OCI-LY7 (cell line): Measurements from ENCODE around the gene OSER1. TPM values are rescaled to one million over a fixed set of nuclear protein-coding genes. Genes with fewer than 3 reads are reported as not detected.

Experiments used
- BruUV-seq: library from RNA; stranded (reverse); fragments of 400-500 nt; replicated peaks from 2 replicates; lab custom pipeline; 2021; lab: Mats Ljungman, UMichigan
- CTCF ChIA-PET: fragments of 300-600 bp; sonication (Branson Sonifier 250); formaldehyde crosslinking; loops from one replicate; lab custom pipeline; 2022; ENCODE audit warnings: antibody characterized with exemption; ENCODE audit not compliant: unreplicated experiment; lab: Charles Lee
- POLR2A ChIA-PET: fragments of 300-600 bp; sonication (Branson Sonifier 250); formaldehyde crosslinking; loops from one replicate; lab custom pipeline; 2022; ENCODE audit warnings: antibody characterized with exemption; lab: Charles Lee
- DNase-seq: peaks from one replicate; pipeline ENCODE4 v3.0.0-alpha.2; 2015; ENCODE audit warnings: low spot score
- H2AFZ ChIP-seq: fragments of 200-600 bp; sonication (generic), shearing (Covaris generic); 2 replicates; pipeline ENCODE4 v1.6.1; 2014; ENCODE audit warnings: mild to moderate bottlenecking, antibody characterized with exemption, low read length, moderate library complexity
- H3K27ac ChIP-seq: fragments of 200-600 bp; sonication (generic); 2 replicates; pipeline ENCODE4 v1.5.1; 2014; ENCODE audit warnings: mixed run types, low read depth, mild to moderate bottlenecking, moderate library complexity, low read length, inconsistent platforms; ENCODE audit not compliant: poor library complexity, severe bottlenecking
- H3K36me3 ChIP-seq: fragments of 200-600 bp; sonication (generic); 2 replicates; pipeline ENCODE4 v1.6.1; 2014; ENCODE audit warnings: mild to moderate bottlenecking, antibody characterized with exemption, low read length, moderate library complexity, mixed read lengths; ENCODE audit not compliant: insufficient read depth
- H3K4me1 ChIP-seq: fragments of 200-600 bp; sonication (generic); 2 replicates; pipeline ENCODE4 v1.5.1; 2014; ENCODE audit warnings: mild to moderate bottlenecking, low read length; ENCODE audit not compliant: insufficient read depth, poor library complexity, severe bottlenecking
- H3K4me2 ChIP-seq: fragments of 200-600 bp; sonication (generic); 2 replicates; pipeline ENCODE4 v1.6.1; 2014; ENCODE audit warnings: mild to moderate bottlenecking, low read length
- H3K4me3 ChIP-seq: fragments of 200-600 bp; sonication (generic); 2 replicates; pipeline ENCODE4 v1.5.1; 2014; ENCODE audit warnings: mild to moderate bottlenecking, low read depth, low read length; ENCODE audit not compliant: poor library complexity, severe bottlenecking
- H3K79me2 ChIP-seq: fragments of 200-600 bp; sonication (generic); 2 replicates; pipeline ENCODE4 v1.6.1; 2016; ENCODE audit warnings: low read depth, mild to moderate bottlenecking, low read length, moderate library complexity, mixed read lengths; ENCODE audit not compliant: insufficient read depth
- H3K9me2 ChIP-seq: fragments of 200-600 bp; sonication (generic); 2 replicates; pipeline ENCODE4 v1.6.1; 2016; ENCODE audit warnings: mild to moderate bottlenecking, low read length, mixed read lengths; ENCODE audit not compliant: insufficient read depth
- H3K9me3 ChIP-seq: fragments of 200-600 bp; sonication (generic); 2 replicates; pipeline ENCODE4 v1.6.1; 2014; ENCODE audit warnings: mild to moderate bottlenecking, mixed run types, low read length, mixed read lengths
- H4K20me1 ChIP-seq: fragments of 200-600 bp; sonication (generic); 2 replicates; pipeline ENCODE4 v1.6.1; 2014; ENCODE audit warnings: mild to moderate bottlenecking, antibody characterized with exemption, low read length, moderate library complexity, mixed read lengths; ENCODE audit not compliant: insufficient read depth
- EZH2phosphoT487 ChIP-seq: fragments of 200-600 bp; sonication (generic); IDR thresholded peaks from 2 replicates; pipeline ENCODE4 v1.6.1; 2018; ENCODE audit warnings: low read depth, borderline replicate concordance, mild to moderate bottlenecking, mixed run types, antibody characterized with exemption, low read length, moderate library complexity, mixed read lengths
- intact Hi-C: fragments of 100-400 bp; cut with micrococcal nuclease; formaldehyde crosslinking; loops from one replicate; pipeline ENCODE4 v1.10.0; 2022; ENCODE audit not compliant: unreplicated experiment
- total RNA-seq, 2 experiments: library from RNA; depleted of rRNA in 1 of 2; stranded (reverse); fragments of >200 nt in 1 of 2; shearing (Covaris generic) in 1 of 2; gene quantifications; 2 replicates each; pipeline ENCODE4 v1.2.3, GENCODE V29; 2014 to 2022
- TF ChIP-seq, protein P1 (sequence below): fragments of 200-600 bp; sonication (generic); conservative IDR thresholded peaks from 2 replicates; pipeline ENCODE4 v1.5.1; 2014; ENCODE audit warnings: mild to moderate bottlenecking, antibody characterized with exemption, low read length, moderate library complexity, mixed read lengths

The OSER1 gene
- total RNA-seq, 2 experiments from 2014 or later, result 28.1 to 31.9 TPM

- no peaks in the 10 kb centered on the region for H3K9me3 ChIP-seq
- no peak overlapping the region for H3K4me2 ChIP-seq
- H4K20me1 ChIP-seq, result no peaks in the 10 kb centered on the region
- TF ChIP-seq EZH2phosphoT487, result no peak
- TF ChIP-seq, protein P1, sequence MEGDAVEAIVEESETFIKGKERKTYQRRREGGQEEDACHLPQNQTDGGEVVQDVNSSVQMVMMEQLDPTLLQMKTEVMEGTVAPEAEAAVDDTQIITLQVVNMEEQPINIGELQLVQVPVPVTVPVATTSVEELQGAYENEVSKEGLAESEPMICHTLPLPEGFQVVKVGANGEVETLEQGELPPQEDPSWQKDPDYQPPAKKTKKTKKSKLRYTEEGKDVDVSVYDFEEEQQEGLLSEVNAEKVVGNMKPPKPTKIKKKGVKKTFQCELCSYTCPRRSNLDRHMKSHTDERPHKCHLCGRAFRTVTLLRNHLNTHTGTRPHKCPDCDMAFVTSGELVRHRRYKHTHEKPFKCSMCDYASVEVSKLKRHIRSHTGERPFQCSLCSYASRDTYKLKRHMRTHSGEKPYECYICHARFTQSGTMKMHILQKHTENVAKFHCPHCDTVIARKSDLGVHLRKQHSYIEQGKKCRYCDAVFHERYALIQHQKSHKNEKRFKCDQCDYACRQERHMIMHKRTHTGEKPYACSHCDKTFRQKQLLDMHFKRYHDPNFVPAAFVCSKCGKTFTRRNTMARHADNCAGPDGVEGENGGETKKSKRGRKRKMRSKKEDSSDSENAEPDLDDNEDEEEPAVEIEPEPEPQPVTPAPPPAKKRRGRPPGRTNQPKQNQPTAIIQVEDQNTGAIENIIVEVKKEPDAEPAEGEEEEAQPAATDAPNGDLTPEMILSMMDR, result no peak
- intact Hi-C loops, result loop anchor here (10.0 kb wide), 1 partner anchor 646 kb away; no protein-coding TSS in a partner anchor
- POLR2A ChIA-PET, result interaction anchor here (1.4 kb wide), 1 partner anchor 91 kb away, joined by 5 read pairs; no protein-coding TSS in a partner anchor
- no peak overlapping the region for H3K27ac ChIP-seq
- H3K9me2 ChIP-seq, result no peaks in the 10 kb centered on the region
- H2AFZ ChIP-seq, result 0 out of 2 replicates have a peak overlapping the region, but pooled peaks have one; percentile 70
- BruUV-seq, result no TSS peak
- no peak overlapping the region for H3K4me3 ChIP-seq
- H3K4me1 ChIP-seq, result peaks cover 14% of the 10 kb centered on the region
- no peak for DNase-seq
- no peaks in the 10 kb centered on the region for H3K36me3 ChIP-seq
- no peaks in the 10 kb centered on the region for H3K79me2 ChIP-seq
- CTCF ChIA-PET, result interaction anchor here (1.3 kb wide), 1 partner anchor 92 kb away, joined by 6 read pairs; the partner anchor contains the start of gene FITM2
These were observed 8.7 kb upstream of the OSER1 start for GRCh38 chr20:44219170-44219730.

DNA sequence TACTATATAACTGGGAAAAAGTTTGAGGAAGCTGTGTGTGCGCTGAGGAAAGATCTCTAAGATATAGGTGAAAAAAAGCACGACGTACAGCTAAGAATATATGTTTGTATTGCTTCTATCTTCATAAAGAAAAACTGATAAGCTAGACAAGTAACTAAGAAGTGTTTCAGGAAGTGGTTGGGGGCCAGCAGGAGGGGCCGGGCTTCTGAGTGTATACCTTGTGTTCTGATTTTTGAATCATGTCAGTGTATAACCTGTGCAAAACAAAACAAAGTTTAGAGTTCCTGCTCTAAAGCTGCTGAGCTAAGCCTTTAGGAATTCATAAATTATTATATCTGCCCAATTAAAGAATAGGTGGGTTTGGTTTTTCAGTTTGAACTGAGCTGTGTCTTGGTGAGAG is 7.9 kb upstream of the OSER1 start:
- Histone ChIP-seq H3K4me3 (no peak overlapping the region), H4K20me1 (no peaks in the 10 kb centered on the region), H3K4me2 (peak overlapping the region; percentile 25), H3K79me2 (no peaks in the 10 kb centered on the region), H2AFZ (peak overlapping the region; percentile 70; the same call in 1 of the 2 replicates), H3K4me1 (peaks cover 14% of the 10 kb centered on the region), H3K27ac (no peak overlapping the region), H3K9me2 (no peaks in the 10 kb centered on the region), H3K36me3 (no peaks in the 10 kb centered on the region), H3K9me3 (no peaks in the 10 kb centered on the region)
- DNase-seq, result no peak
- intact Hi-C loops, result loop anchor here (10.0 kb wide), 1 partner anchor 646 kb away; no protein-coding TSS in a partner anchor
- CTCF ChIA-PET, result interaction anchor here (1.3 kb wide), 1 partner anchor 92 kb away, joined by 6 read pairs; the partner anchor contains the start of gene FITM2
- BruUV-seq, result no TSS peak
- TF ChIP-seq EZH2phosphoT487, result no peak
- TF ChIP-seq, protein P1, result no peak
- POLR2A ChIA-PET, result interaction anchor here (0.6 to 1.4 kb wide), 2 partner anchors 92 to 166 kb away, joined by 4 to 5 read pairs; no protein-coding TSS in a partner anchor
